Renal cortical epithelial cell (primary cell): ENCODE results near the gene FLNA. TPM values are rescaled to one million over a fixed set of nuclear protein-coding genes. Genes with fewer than 3 reads are reported as not detected.
"Not testable (repeated sequence)": the region's sequence is repeated elsewhere in the genome, so short reads cannot be mapped to it uniquely, and the experiment has no call there.

ENCODE experiments used
- DNase-seq: peaks from one replicate; pipeline ENCODE4 v3.0.0-alpha.2; 2011; ENCODE audit warnings: low read depth
- total RNA-seq: library from RNA; depleted of rRNA; stranded (reverse); fragments of >200 nt; gene quantifications from 2 replicates; pipeline ENCODE4 v1.2.3, GENCODE V29; 2014

The FLNA gene
- total RNA-seq, 1 donor from 2014 or later = 2,112 TPM

- no peak for DNase-seq
These were observed 14.2 kb downstream of the FLNA start for GRCh38 chrX:154360155-154360713.

DNA sequence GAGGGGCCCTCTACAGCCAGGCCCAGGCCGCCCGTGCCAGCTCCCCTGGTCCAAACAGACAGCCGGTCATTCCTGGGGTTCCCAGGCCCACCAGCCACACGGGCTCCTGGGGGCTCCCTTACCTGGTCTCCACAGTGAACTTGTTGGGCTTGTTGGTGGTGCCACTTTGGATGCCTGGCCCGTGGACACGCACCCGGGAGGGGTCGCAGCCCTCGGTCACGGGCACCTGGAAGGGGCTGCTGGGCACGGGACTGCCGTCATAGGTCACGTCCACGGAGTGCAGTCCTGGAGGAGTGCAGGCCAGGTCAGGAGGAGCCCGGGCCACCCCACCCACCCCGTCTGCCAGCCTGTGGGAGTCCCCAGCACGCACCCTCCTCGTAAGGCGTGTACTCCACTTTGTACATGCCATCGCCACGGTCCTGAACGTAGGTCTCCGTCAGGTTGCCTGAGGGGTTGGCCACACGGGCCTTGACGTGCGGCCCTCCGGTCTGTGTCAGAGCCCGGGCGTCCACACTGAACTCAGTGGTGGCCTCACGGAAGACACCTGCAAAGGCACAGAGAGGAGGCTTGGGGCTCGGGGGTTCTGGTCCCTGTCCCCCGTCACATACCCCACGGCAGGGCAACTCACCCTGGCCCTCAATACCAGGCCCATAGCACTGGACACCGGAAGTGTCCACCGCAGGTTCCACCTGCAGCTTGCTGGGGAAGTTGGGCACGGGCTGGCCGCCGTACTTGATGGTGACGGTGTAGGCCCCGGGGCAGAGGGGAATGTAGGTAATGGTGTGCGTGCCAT, 14.9 kb downstream of the FLNA start:
- no peak for DNase-seq

- DNase-seq = no peak
These were observed 15.6 kb downstream of the FLNA start for GRCh38 chrX:154358829-154359228.

GRCh38 chrX:154358011-154358410, 16.4 kb downstream of the FLNA start:
- no peak for DNase-seq

DNA sequence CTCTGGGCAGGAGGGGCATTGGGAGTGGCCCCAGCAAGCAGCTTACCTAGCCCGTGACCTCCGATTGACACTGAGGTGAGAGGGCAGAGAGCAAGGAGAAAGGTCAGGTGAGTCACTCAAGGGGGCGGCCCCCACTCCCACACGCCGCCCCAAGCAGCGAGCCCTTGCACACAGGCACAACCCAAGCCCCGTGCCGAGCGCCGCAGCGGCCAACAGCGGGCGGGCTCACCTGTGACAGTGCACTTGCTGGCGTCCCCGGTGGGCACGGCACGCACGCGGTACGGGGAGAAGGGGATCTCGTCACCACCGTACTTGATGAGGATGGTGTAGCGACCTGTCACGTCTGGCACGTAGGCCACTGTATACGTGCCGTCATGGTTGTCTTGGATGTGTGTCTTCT, 17.2 kb downstream of the FLNA start:
- no peak for DNase-seq

- DNase-seq = no peak
These were observed 17.8 kb downstream of the FLNA start for GRCh38 chrX:154356596-154356995.

DNA sequence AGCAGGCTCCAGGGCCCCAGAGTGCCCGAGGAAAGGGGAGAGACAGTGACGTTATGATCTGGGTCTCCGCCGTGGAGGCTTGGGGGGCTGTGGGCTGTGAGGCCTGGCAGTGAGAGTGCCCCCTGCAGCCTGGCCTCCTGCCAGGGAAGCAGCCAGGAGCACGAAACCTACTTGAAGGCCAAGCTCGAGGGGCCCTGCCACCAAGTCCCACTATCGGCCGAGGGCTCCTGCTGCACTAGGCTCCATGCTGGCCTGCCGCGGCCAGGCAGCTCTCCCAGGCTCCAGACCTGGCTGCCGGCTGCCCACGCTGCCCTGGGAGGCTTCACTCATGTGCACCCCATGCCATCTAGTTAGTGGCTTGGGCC, 18.7 kb downstream of the FLNA start:
- DNase-seq = no peak

DNA sequence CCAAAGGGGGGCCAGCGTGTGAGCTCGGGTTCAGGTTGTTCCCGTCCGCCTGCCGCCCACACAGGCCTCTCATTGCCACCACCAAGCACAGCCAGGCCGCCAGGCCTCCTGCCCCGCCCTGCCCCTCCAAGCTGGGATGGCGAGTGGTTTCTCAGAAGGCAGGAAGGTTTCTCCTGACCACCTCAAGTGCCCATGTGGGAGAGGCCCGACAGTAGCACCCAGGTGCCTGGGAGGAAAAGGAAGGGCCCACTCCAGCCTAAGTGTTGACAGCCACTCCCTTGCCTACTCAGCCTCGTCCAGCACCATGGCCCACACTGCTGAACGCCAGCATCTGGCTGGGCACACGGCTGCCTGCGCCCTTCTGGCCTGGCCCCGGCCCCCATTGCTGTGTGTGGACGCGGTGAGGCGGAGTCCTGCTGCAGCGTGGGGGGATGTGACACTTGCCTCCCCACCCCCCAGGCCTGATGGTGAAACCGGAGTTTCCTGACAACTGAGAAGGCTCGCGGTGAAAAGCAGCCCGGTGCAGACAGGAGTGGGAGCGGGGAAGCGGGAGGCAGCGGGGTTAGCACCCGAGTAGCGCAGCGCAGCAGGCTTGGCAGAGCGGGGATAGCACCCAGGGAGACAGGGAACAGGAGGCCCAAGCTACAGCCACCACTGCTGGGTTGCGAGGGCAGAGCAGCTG, 19.2 kb downstream of the FLNA start:
- DNase-seq = no peak

GRCh38 chrX:154354516-154354915, 19.9 kb downstream of the FLNA start:
- DNase-seq = no peak

- no peak for DNase-seq
These were observed 20.4 kb downstream of the FLNA start for GRCh38 chrX:154354013-154354412.

DNA sequence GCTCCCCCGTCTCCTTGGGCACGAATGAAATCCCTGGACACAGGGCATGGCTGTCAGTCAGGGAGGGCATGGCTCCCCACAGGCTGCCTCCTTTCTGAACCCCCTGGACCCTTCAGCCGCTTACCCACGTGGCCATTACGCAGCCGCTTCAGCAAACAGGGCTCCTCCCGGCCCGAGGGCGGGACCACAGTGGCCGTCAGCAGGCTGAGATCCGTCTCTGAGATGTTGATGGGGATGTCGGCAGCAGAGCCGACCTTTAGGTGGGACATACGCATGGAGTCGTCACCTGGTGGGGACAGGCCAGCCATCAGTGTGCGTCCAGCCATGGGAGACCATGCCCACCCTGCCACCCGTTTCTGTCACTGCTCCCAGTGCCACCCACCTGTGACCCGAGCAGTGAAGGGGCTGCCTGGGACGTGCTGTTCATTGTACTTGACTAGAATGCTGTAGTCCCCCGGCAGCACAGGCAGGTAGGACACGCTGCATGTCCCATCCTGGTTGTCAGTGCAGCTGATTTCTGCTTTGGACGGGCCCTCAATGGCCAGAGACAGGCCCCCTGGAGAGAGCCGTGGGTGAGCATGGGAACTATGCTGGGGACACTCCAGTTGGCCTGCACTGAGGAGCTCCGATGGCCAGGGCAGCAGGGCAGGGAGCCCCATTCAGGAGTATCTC, 21.1 kb downstream of the FLNA start:
- no peak for DNase-seq

DNA sequence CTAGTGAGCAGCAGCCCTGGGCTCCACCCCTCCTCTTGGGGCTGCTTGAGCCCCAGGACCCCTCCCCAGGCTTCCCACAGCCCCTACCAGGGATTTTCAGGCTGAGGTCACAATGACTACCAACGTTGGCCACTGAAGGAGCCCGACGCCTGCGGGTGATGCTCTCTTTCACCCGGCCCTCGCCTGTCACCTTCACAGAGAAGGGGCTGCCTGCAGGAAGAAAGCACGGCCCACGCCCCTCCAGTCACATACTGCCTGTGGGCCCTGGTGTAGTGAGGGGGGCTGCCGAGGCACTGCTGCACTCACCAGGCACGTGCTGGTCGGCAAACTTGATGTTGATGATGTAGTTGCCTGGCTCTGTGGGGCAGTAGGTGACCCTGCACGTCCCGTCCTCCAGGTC, 22.0 kb downstream of the FLNA start:
- no peak for DNase-seq

DNA sequence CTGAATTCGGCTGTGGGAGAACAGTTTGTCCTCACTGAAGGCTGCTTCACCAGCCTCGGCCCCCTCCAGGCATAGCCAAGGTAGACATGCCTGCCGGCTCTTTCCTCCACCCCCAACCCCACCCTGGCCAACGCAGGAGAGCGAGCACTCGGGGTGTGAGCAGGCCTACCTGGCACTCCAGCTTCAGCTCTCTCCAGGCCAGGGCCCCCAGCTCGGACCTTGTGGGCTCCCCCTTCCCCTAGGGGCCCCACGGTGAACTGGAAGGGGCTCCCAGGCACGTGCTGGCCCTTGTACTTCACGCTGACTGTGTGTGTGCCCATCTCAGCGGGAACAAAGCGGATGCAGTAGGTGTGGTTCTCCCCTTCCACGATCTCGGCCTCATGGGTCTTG, 22.4 kb downstream of the FLNA start:
- no peak for DNase-seq

DNA sequence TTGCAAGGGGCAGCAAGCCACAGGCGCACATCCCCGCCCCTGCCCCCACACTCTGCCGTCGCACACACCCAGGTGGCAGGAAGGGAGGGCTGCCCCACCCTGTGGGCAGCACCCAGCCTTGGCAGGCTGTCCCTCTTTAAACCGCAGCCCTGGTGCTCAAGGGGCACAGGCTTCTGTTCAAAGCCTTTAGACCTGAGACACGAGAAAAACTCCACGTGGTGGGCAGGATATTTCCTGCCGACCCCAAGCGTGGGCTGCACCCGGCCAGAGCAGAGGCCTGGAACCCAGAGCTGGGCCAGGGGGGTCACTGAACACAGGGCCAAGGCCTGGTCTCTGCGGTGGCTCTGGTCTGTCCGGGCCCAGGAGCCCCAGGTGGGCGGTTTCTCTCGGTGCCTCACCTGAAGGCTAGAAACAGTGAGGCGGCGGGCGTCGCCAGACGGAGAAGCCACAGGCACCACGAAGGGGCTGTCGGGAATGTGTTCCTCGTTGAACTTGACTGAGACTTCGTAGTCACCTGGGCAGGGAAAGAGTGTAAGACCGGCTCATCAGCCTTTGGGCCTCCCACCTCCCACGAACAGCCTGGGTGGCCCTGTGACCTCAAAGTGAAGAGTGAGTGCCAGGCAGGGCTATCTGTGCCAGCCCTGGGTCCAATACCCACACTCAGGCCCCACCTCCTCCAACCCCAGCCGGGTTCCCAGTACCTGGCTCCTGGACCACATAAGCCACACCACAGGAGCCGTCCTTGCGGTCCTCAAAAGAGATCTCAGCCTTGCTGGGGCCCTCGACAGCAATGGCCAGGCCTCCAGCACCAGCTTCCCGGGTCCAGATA, 23.0 kb downstream of the FLNA start:
- DNase-seq = no peak

DNA sequence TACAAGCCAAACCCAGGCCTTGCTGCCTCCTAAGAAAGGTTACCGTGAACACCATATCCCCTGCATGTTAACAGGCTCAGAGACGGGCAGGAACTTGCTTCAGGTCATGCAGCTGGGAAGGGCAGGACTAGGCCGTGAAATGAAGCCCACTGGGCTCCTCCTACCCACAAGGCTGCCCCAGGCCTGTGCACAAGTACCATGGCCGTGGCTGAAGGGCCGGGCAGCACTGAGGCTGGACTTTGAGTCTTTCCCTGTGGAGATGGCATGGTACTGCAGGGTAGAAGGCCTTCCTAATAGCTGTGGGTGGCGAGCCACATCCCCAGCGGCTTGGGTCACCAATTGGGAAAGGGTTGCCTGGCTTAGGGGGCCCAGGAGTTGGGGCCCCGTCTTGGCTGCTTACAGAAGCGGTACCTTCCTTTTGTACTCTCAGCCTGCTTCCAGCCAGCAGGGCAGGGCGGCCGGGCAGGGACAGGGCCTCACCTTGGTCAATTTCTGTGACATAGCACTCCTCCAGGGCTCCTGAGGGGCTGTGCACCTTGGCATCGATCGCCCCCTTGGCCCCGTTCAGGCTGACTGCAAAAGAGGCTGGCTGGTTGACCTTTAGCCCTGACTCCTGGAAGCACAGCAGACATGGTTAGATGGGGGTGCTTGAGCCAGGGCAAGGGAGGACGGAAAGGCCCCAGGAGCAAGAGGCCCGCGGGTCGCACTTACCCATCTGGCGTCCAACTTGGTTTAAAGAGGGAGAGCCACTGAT, 23.8 kb downstream of the FLNA start:
- no peak for DNase-seq

- DNase-seq = no peak
These were observed 24.5 kb downstream of the FLNA start for GRCh38 chrX:154349979-154350378.

DNA sequence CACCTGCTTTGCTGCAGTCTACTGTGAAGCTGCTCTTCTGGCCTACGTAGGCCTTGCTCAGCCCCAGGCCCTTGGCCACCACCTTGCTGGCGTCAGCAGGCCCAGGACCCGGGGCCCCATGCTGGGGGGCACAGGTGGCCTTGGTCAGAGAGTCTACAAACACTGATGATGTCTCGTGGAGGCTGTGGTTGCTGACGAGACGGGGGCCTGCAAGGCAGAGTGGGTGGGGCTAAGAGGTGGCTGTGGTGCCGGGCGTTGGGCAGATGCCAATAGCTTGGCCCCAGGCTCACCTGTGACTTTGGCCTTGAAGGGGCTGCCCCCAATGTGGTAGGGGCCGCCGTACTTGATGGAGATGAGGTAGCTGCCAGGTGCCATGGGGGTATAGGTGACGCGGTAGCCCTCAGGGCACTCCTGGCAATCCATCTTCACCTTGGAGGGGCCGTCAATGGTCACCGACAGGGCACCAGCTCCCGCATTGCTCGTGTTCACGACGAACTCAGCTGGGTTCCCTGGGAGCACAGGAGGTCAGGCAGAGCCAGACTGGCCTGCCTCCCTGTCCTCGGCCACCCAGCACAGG, 25.0 kb downstream of the FLNA start:
- no peak for DNase-seq

- DNase-seq = no peak
These were observed 25.6 kb downstream of the FLNA start for GRCh38 chrX:154348646-154349358.

GRCh38 chrX:154348114-154348531, 26.3 kb downstream of the FLNA start:
- no peak for DNase-seq

- not testable (repeated sequence) for DNase-seq
These were observed 30.8 kb downstream of the FLNA start for GRCh38 chrX:154343620-154344019.
